ENCODE results near the gene LARP4B.

Gene LARP4B

DNA sequence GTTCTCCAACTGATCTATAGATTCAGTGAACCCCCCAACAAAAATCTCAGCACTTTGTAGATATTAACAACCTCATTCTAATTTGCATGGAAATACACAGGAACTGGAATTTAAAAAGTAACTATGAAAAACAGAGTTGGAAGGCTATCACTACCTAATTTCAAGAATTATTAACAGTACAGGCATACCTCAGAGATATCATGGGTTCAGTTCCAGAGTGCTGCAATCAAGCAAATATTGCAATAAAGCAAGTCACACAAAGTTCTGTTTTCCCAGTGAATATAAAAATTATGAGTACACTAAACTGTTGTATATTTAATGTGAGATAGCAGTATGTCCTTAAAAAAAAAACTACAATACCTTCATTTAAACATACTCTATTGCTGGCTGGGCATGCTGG lies 78.5 kb downstream of the LARP4B start:
- Histone ChIP-seq H3K27ac (ENCODE audit: low read length) (no peak overlapping the region), H3K9me3 (ENCODE audit: control insufficient read depth, insufficient read depth, low read length) (no peaks in the 10 kb centered on the region), H3K4me1 (ENCODE audit: control insufficient read depth, insufficient read depth, low read length) (no peaks in the 10 kb centered on the region; the same call in 1 of the 2 replicates), H3K36me3 (ENCODE audit: control insufficient read depth, insufficient read depth, low read length) (no peaks in the 10 kb centered on the region; the same call in 1 of the 2 replicates), H3K27me3 (ENCODE audit: control insufficient read depth, insufficient read depth, low read length) (no peaks in the 10 kb centered on the region), H3K4me3 (ENCODE audit: low read length) (no peak overlapping the region)
- no peak for DNase-seq (ENCODE audit: low read depth, low spot score)

DNA sequence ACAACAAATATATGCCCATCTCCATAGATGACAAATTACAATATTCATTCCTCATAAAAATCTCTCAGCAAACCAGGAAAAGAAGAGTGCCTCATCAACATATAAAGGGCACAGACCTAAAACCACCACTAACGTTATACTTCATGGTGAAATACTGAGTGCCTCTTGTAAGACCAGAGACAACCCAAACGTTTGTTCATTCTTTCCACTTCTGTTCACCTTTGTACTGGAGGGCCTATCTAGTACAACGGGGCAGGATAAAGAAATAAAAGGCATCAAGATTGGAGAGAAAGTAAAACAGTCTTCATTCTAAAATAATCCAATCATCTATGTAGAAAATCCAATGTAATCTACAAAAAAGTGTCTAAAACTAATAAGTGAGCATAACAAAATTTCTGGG lies 79.1 kb downstream of the LARP4B start:
- Histone ChIP-seq H3K27me3 (ENCODE audit: control insufficient read depth, insufficient read depth, low read length) (no peaks in the 10 kb centered on the region), H3K9me3 (ENCODE audit: control insufficient read depth, insufficient read depth, low read length) (no peaks in the 10 kb centered on the region), H3K4me1 (ENCODE audit: control insufficient read depth, insufficient read depth, low read length) (no peaks in the 10 kb centered on the region; the same call in 1 of the 2 replicates), H3K36me3 (ENCODE audit: control insufficient read depth, insufficient read depth, low read length) (no peaks in the 10 kb centered on the region; the same call in 1 of the 2 replicates), H3K27ac (ENCODE audit: low read length) (no peak overlapping the region), H3K4me3 (ENCODE audit: low read length) (no peak overlapping the region)
- no CpG with 5 or more reads among the region's 3 CpGs for WGBS (ENCODE audit: insufficient coverage, insufficient read length)
- no peak for DNase-seq (ENCODE audit: low read depth, low spot score)

DNA sequence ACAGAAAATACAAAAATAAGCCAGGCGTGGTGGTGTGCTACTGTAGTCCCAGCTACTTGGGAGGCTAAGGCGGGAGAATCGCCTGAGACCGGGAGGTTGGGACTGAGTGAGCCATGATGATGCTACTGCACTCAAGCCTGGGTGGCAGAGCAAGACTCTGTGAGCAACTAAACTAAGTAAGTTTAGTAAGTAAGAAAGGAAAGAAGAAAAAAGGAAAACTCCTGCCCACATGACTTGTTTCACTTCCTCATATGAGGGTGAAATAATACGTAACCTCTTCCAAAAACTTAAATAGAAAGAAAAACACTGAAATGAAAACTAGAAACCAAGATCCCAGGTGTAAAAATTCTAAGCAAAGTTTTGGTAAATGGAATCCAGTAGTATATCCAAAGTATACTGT lies 79.6 kb downstream of the LARP4B start:
- H3K4me1 ChIP-seq (ENCODE audit: control insufficient read depth, insufficient read depth, low read length), result no peaks in the 10 kb centered on the region; the same call in 1 of the 2 replicates
- no peaks in the 10 kb centered on the region for H3K27me3 ChIP-seq (ENCODE audit: control insufficient read depth, insufficient read depth, low read length)
- DNase-seq (ENCODE audit: low read depth, low spot score), result no peak
- H3K4me3 ChIP-seq (ENCODE audit: low read length), result no peak overlapping the region
- no peaks in the 10 kb centered on the region for H3K9me3 ChIP-seq (ENCODE audit: control insufficient read depth, insufficient read depth, low read length)
- H3K27ac ChIP-seq (ENCODE audit: low read length), result no peak overlapping the region
- WGBS (ENCODE audit: insufficient coverage, insufficient read length), result no CpG with 5 or more reads among the region's 5 CpGs
- H3K36me3 ChIP-seq (ENCODE audit: control insufficient read depth, insufficient read depth, low read length), result no peaks in the 10 kb centered on the region; the same call in 1 of the 2 replicates

- no peak for DNase-seq (ENCODE audit: low read depth, low spot score)
- Histone ChIP-seq H3K9me3 (ENCODE audit: control insufficient read depth, insufficient read depth, low read length) (no peaks in the 10 kb centered on the region), H3K27me3 (ENCODE audit: control insufficient read depth, insufficient read depth, low read length) (no peaks in the 10 kb centered on the region), H3K4me1 (ENCODE audit: control insufficient read depth, insufficient read depth, low read length) (no peaks in the 10 kb centered on the region), H3K27ac (ENCODE audit: low read length) (no peak overlapping the region), H3K36me3 (ENCODE audit: control insufficient read depth, insufficient read depth, low read length) (no peaks in the 10 kb centered on the region; the same call in 1 of the 2 replicates), H3K4me3 (ENCODE audit: low read length) (no peak overlapping the region)
- no CpG with 5 or more reads among the region's 2 CpGs for WGBS (ENCODE audit: insufficient coverage, insufficient read length)
Observed at GRCh38 chr10:850093-850492, 81.4 kb downstream of the LARP4B start.

DNA sequence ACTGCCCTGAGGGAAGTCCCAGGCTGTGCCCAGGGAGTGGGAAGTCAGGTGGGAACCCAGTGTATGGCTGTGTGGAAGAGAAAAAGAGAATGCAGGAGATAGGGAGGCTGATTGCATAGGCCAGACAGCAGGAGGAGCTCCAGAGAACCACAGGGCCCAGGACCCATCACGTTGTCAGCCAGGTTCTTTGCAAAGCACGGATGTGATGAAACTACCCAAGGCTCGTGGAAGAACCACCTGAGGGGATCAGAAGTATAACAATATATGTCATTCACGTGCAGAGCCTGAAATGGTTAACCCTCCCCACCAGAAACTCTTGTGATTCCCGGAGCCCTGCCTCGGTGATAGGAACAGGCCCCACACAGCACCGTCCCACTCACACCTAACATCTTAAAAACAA lies 83.6 kb downstream of the LARP4B start:
- WGBS (ENCODE audit: insufficient coverage, insufficient read length), result no CpG with 5 or more reads among the region's 7 CpGs

GRCh38 chr10:846126-846685 lies 85.3 kb downstream of the LARP4B start:
- H3K36me3 ChIP-seq (ENCODE audit: control insufficient read depth, insufficient read depth, low read length), result peaks cover 3% of the 10 kb centered on the region; the same call in 1 of the 2 replicates
- H3K27ac ChIP-seq (ENCODE audit: low read length), result no peak overlapping the region
- H3K4me1 ChIP-seq (ENCODE audit: control insufficient read depth, insufficient read depth, low read length), result no peaks in the 10 kb centered on the region
- no CpG with 5 or more reads among the region's 7 CpGs for WGBS (ENCODE audit: insufficient coverage, insufficient read length)
- H3K27me3 ChIP-seq (ENCODE audit: control insufficient read depth, insufficient read depth, low read length), result no peaks in the 10 kb centered on the region
- DNase-seq (ENCODE audit: low read depth, low spot score), result no peak
- no peaks in the 10 kb centered on the region for H3K9me3 ChIP-seq (ENCODE audit: control insufficient read depth, insufficient read depth, low read length)
- H3K4me3 ChIP-seq (ENCODE audit: low read length), result no peak overlapping the region

More for the DNA sequence above, 83.6 kb downstream of the LARP4B start:
- no peak overlapping the region for H3K4me3 ChIP-seq (ENCODE audit: low read length)
- H3K4me1 ChIP-seq (ENCODE audit: control insufficient read depth, insufficient read depth, low read length), result no peaks in the 10 kb centered on the region
- H3K27ac ChIP-seq (ENCODE audit: low read length), result no peak overlapping the region
- H3K36me3 ChIP-seq (ENCODE audit: control insufficient read depth, insufficient read depth, low read length), result peaks cover 3% of the 10 kb centered on the region; the same call in 1 of the 2 replicates
- H3K27me3 ChIP-seq (ENCODE audit: control insufficient read depth, insufficient read depth, low read length), result no peaks in the 10 kb centered on the region
- DNase-seq (ENCODE audit: low read depth, low spot score), result no peak
- H3K9me3 ChIP-seq (ENCODE audit: control insufficient read depth, insufficient read depth, low read length), result no peaks in the 10 kb centered on the region

- Histone ChIP-seq H3K36me3 (ENCODE audit: control insufficient read depth, insufficient read depth, low read length) (peaks cover 3% of the 10 kb centered on the region; the same call in 1 of the 2 replicates), H3K4me3 (ENCODE audit: low read length) (no peak overlapping the region), H3K27me3 (ENCODE audit: control insufficient read depth, insufficient read depth, low read length) (no peaks in the 10 kb centered on the region), H3K4me1 (ENCODE audit: control insufficient read depth, insufficient read depth, low read length) (no peaks in the 10 kb centered on the region), H3K9me3 (ENCODE audit: control insufficient read depth, insufficient read depth, low read length) (no peaks in the 10 kb centered on the region), H3K27ac (ENCODE audit: low read length) (no peak overlapping the region)
- no CpG with 5 or more reads among the region's 3 CpGs for WGBS (ENCODE audit: insufficient coverage, insufficient read length)
- no peak for DNase-seq (ENCODE audit: low read depth, low spot score)
Observed at GRCh38 chr10:845526-845925, 86.0 kb downstream of the LARP4B start.

GRCh38 chr10:844552-844951 lies 87.0 kb downstream of the LARP4B start:
- Histone ChIP-seq H3K9me3 (ENCODE audit: control insufficient read depth, insufficient read depth, low read length) (no peaks in the 10 kb centered on the region), H3K4me3 (ENCODE audit: low read length) (no peak overlapping the region), H3K4me1 (ENCODE audit: control insufficient read depth, insufficient read depth, low read length) (no peaks in the 10 kb centered on the region), H3K27ac (ENCODE audit: low read length) (no peak overlapping the region), H3K36me3 (ENCODE audit: control insufficient read depth, insufficient read depth, low read length) (peaks cover 7% of the 10 kb centered on the region; the same call in 1 of the 2 replicates), H3K27me3 (ENCODE audit: control insufficient read depth, insufficient read depth, low read length) (no peaks in the 10 kb centered on the region)
- WGBS (ENCODE audit: insufficient coverage, insufficient read length), result no CpG with 5 or more reads among the region's 8 CpGs
- DNase-seq (ENCODE audit: low read depth, low spot score), result no peak

DNA sequence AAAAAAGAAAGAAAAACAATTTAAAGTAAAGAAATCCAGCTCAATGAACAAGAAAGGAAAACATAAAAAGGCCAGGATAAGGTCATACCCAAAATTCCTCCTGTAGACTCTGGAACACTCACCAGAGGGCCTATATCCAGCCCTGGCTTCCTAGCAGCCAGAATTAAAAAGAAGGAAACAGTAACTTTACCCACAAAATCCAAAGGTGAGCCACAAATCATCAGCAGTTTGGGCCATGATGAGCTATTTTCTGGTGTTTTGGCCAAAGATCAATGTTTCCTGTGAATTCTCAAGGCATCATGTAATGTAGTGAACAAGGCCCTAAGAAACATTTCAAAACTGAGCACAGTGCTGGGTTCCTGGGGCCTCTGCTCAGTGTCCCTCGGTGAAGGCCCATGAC lies 87.8 kb downstream of the LARP4B start:
- Histone ChIP-seq H3K36me3 (ENCODE audit: control insufficient read depth, insufficient read depth, low read length) (peaks cover 7% of the 10 kb centered on the region; the same call in 1 of the 2 replicates), H3K9me3 (ENCODE audit: control insufficient read depth, insufficient read depth, low read length) (no peaks in the 10 kb centered on the region), H3K27me3 (ENCODE audit: control insufficient read depth, insufficient read depth, low read length) (no peaks in the 10 kb centered on the region), H3K27ac (ENCODE audit: low read length) (no peak overlapping the region), H3K4me1 (ENCODE audit: control insufficient read depth, insufficient read depth, low read length) (no peaks in the 10 kb centered on the region), H3K4me3 (ENCODE audit: low read length) (no peak overlapping the region)
- no peak for DNase-seq (ENCODE audit: low read depth, low spot score)
- WGBS (ENCODE audit: insufficient coverage, insufficient read length), result no CpG with 5 or more reads among the region's 1 CpG

DNA sequence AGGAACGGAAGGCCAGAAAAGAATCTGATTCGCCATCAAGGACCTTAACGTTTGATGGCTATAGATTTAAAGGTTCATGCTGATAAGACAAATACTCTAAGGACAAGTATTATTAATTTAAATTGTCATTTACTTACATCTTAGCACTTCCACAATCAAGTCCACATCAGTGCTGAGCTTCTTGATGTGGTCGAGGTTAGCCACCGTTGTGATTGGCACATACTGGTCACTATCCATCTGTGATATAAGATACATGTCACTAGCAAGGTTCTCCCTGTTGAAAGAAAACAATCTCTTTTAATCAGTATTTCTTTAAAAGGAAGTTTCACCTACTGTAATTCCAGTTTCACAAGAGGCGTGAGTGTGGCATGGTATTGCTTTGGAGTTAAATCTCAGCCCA lies 88.7 kb downstream of the LARP4B start:
- no peaks in the 10 kb centered on the region for H3K4me1 ChIP-seq (ENCODE audit: control insufficient read depth, insufficient read depth, low read length)
- no peak overlapping the region for H3K4me3 ChIP-seq (ENCODE audit: low read length)
- peaks cover 7% of the 10 kb centered on the region; the same call in 1 of the 2 replicates for H3K36me3 ChIP-seq (ENCODE audit: control insufficient read depth, insufficient read depth, low read length)
- no peak overlapping the region for H3K27ac ChIP-seq (ENCODE audit: low read length)
- no peaks in the 10 kb centered on the region for H3K9me3 ChIP-seq (ENCODE audit: control insufficient read depth, insufficient read depth, low read length)
- WGBS (ENCODE audit: insufficient coverage, insufficient read length), result no CpG with 5 or more reads among the region's 6 CpGs
- H3K27me3 ChIP-seq (ENCODE audit: control insufficient read depth, insufficient read depth, low read length), result no peaks in the 10 kb centered on the region
- DNase-seq (ENCODE audit: low read depth, low spot score), result no peak

DNA sequence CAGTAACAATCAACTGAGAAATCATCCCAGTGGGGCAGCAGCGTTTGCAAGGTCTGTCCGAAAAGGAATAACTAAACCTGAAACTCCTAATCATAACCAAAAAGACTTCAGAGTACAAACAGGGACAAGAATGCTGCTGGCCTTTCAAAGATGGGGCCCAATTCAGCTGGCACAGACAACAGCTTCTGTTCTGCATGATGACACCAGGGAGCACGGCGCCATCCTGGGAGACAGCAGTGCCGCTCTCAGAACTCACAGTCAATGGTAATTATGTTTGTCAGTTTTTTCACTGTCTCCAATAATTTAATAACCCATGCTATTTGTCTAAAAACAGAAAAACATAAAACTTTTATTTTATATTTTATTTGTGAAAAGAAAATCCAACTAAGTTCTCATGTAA lies 90.0 kb downstream of the LARP4B start:
- Histone ChIP-seq H3K36me3 (ENCODE audit: control insufficient read depth, insufficient read depth, low read length) (peaks cover 7% of the 10 kb centered on the region; the same call in 1 of the 2 replicates), H3K27ac (ENCODE audit: low read length) (no peak overlapping the region), H3K9me3 (ENCODE audit: control insufficient read depth, insufficient read depth, low read length) (no peaks in the 10 kb centered on the region), H3K4me1 (ENCODE audit: control insufficient read depth, insufficient read depth, low read length) (no peaks in the 10 kb centered on the region), H3K27me3 (ENCODE audit: control insufficient read depth, insufficient read depth, low read length) (no peaks in the 10 kb centered on the region), H3K4me3 (ENCODE audit: low read length) (no peak overlapping the region)
- DNase-seq (ENCODE audit: low read depth, low spot score), result no peak
- WGBS (ENCODE audit: insufficient coverage, insufficient read length), result no CpG with 5 or more reads among the region's 5 CpGs
